SKM-1 treated with dmso at 0.1 percent for 144 hours (cell line): ENCODE measurements around the gene PDCD6IP.
"Not testable (repeated sequence)": the region's sequence is repeated elsewhere in the genome, so short reads cannot be mapped to it uniquely, and the experiment has no call there.

Source experiments
- DNase-seq: peaks from one replicate; lab custom pipeline; 2025; ENCODE audit not compliant: unreplicated experiment; lab: John Stamatoyannopoulos, UW

PDCD6IP gene

DNA sequence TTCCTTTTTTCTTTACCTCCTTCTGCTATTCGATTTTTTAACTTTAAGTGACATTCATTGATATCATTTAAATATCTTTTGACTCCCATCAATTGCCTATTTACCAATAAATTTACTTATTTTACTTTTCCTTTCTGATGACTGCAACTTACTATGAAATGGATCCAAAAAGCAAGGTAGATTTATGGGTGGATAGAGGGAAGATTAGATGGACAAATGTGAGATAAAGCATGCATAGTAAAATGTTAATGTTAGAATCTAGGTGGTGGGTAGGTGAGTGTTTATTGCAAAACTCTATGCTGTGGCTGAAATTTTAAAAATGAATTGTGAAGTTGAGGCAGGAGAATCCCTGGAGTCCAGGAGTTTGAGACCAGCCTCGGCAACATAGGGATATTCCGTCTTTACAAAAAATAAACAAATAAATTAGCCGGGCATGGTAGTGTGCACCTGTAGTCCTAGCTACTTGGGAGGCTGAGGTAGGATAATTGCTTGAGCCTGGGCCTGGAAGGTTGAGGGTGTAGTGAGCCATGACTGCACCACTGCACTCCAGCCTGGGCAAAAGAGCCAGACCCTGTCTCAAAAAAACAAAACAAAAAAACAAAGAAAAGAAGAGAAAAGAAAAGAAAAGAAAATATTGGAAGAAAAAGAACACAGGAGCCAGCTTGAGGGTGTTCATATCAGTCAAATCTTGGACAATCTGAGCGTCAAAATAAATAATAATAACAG, 6.1 kb upstream of the PDCD6IP start:
- DNase-seq = no peak

- DNase-seq = no peak
Observed at GRCh38 chr3:33795131-33795530, 3.3 kb upstream of the PDCD6IP start.

- DNase-seq = no peak
Observed at GRCh38 chr3:33795856-33796536, 2.4 kb upstream of the PDCD6IP start.

DNA sequence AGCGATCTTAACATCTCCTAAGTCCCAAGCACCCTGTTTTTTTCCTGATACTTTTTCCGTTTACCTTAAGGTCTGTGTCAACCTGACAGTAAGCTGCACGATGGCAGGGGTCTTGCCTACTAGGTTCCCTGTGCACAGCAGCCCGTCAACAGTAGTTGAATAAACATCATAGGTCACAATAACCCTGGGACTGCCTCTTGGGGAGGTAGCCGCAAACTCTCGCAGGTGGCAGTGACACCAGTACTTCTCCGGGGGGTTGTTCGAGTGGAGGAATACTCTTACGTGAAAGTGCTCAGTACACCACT, 365 bp upstream of the PDCD6IP start:
- DNase-seq = no peak

GRCh38 chr3:33799202-33799551, 747 bp downstream of the PDCD6IP start:
- peak; percentile 73 for DNase-seq

DNA sequence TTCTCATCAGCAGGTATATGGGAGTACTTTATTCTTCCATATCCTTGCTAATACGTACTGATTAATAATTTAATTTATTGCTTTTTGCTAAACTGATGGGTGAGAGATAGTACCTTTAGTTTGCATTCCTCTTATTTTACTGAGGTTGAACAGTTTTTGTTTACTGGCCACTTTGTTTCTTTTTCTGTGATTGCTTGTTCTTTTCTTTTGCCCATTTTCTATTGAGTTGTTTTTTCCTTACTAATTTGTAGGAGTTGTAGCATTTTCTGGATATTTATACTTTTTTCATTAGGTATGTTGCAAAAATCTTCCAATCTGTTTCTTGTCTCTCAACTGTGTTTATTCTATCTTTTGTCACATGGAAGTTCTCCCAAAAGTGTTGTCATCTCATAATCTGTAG, 4.8 kb downstream of the PDCD6IP start:
- no peak for DNase-seq

DNA sequence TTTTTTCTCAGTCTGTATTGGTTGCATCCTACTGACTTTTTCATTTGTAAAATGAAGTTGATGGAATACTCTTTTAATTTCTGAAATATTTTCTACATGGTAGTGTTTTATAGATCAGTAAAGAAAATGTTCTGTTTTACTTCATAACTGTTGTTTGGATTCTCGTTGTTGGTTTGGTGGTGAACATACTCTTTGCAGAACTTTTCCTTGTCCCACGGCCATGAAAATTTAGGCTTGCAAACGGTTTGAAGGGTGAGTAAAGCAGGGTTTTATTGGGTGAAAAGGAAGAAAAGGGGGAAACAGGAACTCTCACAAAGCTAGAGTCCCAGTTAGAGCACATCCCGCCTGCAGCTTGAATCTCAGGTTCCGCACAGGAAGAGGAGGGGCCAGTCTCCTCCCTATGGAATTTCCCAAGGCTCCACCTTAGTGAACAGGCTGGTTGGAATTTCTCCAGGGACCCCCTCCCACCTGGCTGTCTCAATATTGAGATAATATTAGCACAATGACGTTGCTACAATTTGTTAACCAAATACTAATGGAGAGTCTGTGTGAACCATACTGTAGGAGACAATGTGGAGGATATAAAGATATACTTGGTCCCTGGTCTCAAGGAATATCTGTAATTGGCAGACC, 5.6 kb downstream of the PDCD6IP start:
- no peak for DNase-seq

DNA sequence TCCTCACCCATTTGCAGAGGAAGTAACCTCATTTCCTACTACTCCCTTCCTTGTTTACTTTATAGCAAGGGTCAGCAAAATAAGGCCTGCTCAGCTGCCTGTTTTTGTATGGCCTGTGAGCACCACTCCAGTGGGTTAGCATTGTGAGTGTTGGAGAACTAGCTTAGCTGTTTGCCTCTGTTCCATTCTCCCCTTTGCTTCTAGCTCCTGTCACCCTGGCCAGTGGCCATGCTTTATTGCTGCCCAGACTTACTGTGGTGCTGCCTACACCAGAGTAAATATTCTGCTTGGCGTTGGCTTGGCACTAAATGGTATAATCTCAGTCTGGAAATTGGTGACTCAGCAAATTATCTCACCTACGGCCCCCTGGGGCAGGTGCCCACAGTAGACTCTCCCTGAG, 8.8 kb downstream of the PDCD6IP start:
- DNase-seq = no peak

DNA sequence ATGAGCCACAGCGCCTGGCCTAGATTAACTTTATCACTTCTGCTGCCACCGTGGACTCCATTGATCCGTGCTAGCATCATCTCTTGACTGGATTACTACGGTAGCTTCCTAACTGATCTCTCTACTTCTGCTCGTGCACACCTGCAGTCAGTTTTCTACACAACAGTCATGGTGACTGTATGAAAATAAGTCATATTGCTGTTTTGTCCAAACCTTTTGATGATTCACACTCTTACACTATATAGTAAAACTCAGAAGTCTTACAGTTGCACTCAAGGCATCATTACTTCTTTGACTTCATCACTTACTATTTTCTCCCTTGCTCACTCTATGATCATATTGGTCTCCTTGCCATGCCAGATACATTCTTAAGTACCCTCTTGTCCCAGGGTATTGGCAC, 10.1 kb downstream of the PDCD6IP start:
- no peak for DNase-seq

DNA sequence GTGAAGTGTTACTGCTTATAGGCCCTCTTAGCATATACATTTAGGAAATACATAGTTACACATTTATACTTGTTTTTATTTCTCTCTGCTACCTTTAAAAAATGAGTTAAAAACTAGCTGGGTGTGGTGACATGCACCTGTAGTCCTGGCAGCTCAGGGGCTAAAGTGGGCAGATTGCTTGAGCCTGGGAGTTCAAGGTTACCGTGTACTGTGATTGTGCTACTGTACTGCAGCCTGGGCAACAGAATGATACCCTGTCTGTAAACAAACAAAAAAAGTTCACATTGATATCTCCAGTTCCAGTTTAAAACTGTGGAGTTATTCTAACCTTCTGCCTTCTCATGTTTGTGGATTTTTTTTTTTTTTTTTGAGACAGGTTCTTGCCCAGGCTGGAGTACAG, 12.1 kb downstream of the PDCD6IP start:
- DNase-seq = no peak

GRCh38 chr3:33821989-33822388, 23.6 kb downstream of the PDCD6IP start:
- no peak for DNase-seq

- no peak for DNase-seq
Observed at GRCh38 chr3:33823821-33824220, 25.4 kb downstream of the PDCD6IP start.

DNA sequence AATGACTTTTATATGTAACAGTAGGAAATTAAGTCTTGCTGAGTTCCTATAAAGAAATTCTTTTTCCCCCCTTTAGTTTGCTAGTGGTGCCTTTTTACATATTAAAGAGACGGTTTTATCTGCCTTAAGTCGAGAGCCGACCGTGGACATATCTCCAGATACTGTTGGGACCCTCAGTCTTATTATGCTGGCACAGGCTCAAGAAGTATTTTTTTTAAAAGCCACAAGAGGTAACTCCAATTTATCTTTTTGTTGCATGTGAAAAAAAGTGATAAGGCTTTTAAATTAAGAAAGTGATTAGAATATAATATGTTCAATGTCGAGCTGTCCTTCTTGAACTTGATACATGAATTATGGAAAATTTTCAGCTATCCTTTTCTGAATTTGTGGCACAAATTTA, 26.7 kb downstream of the PDCD6IP start:
- DNase-seq = no peak

- no peak for DNase-seq
Observed at GRCh38 chr3:33826206-33826605, 27.8 kb downstream of the PDCD6IP start.

GRCh38 chr3:33826688-33827087, 28.3 kb downstream of the PDCD6IP start:
- DNase-seq = no peak

- no peak for DNase-seq
Observed at GRCh38 chr3:33829720-33830119, 31.3 kb downstream of the PDCD6IP start.

DNA sequence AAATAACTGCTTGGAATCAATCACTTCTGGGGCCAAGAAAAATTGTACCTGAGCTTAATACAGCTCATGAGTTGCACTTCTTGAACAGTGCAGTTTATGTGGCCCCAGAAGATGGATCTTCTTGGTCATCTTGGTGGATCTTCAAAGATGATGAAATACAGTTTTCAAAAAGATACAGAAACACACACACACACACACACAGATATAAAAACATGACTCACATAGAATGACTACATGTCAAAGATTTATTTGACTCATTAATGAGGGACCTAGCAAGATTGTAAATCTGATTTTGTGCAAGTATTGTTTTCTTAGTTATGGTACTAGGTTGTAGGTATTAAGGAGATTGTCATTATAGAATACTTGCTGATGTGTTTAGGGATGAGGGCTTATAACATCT, 32.6 kb downstream of the PDCD6IP start:
- no peak for DNase-seq

GRCh38 chr3:33833408-33834095, 35.1 kb downstream of the PDCD6IP start:
- DNase-seq = no peak

GRCh38 chr3:33834096-33834453, 35.6 kb downstream of the PDCD6IP start:
- no peak for DNase-seq

- not testable (repeated sequence) for DNase-seq
Observed at GRCh38 chr3:33837182-33837581, 38.8 kb downstream of the PDCD6IP start.

GRCh38 chr3:33839283-33839682, 40.9 kb downstream of the PDCD6IP start:
- no peak for DNase-seq

DNA sequence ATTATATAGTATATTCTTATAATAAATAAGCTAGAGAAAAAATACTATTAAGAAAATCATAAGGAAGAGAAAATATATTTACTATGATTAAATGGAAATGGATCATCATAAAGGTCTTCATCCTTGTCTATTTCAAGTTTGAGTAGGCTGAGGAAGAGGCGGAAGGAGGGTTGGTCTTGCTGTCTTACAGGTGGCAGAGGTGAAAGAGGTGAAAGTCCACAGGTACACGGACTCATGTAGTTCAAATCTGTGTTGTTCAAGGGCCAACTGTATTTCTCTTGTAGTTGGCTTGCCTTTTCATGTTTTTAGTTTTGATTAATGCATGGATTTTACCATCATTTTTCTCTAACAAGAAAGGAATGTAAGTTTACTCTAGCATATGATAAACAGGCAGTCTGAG, 41.7 kb downstream of the PDCD6IP start:
- no peak for DNase-seq
